Osteoblast (primary cell): ENCODE results near the gene SURF2. TPM values are rescaled to one million over a fixed set of nuclear protein-coding genes. Genes with fewer than 3 reads are reported as not detected.

Experiments
- DNase-seq: peaks from one replicate; pipeline ENCODE4 v3.0.0; 2011; ENCODE audit warnings: low spot score, mixed read lengths; ENCODE audit not compliant: insufficient read length; ENCODE audit errors: missing footprints
- H2AFZ ChIP-seq: 2 replicates; pipeline ENCODE4 v1.6.0; 2011; ENCODE audit warnings: mild to moderate bottlenecking, low read length
- H3K27ac ChIP-seq: 2 replicates; pipeline ENCODE4 v1.5.1; 2011; ENCODE audit warnings: mild to moderate bottlenecking, low read depth, low read length, moderate library complexity
- H3K27me3 ChIP-seq: 2 replicates; pipeline ENCODE4 v1.6.0; 2012; ENCODE audit warnings: mild to moderate bottlenecking, control low read depth, inconsistent platforms, low read length, moderate library complexity; ENCODE audit not compliant: insufficient read depth
- H3K36me3 ChIP-seq: 2 replicates; pipeline ENCODE4 v1.5.1; 2011; ENCODE audit warnings: mild to moderate bottlenecking, low read length, control low read depth, moderate library complexity; ENCODE audit not compliant: insufficient read depth
- H3K4me1 ChIP-seq: 2 replicates; pipeline ENCODE4 v1.5.1; 2011; ENCODE audit warnings: mild to moderate bottlenecking, low read length, control low read depth, moderate library complexity; ENCODE audit not compliant: insufficient read depth
- H3K4me2 ChIP-seq: 2 replicates; pipeline ENCODE4 v1.6.0; 2011; ENCODE audit warnings: mild to moderate bottlenecking, low read length; ENCODE audit not compliant: insufficient read depth
- H3K4me3 ChIP-seq: fragments of 200-600 bp; sonication (generic); 3 replicates; pipeline ENCODE4 v1.5.1; 2012; ENCODE audit warnings: mild to moderate bottlenecking, low read length, inconsistent platforms; ENCODE audit not compliant: insufficient read depth
- H3K79me2 ChIP-seq: 2 replicates; pipeline ENCODE4 v1.6.0; 2012; ENCODE audit warnings: mild to moderate bottlenecking, low read length, control low read depth, inconsistent platforms; ENCODE audit not compliant: insufficient read depth
- H3K9me3 ChIP-seq: 2 replicates; pipeline ENCODE4 v1.5.1; 2011; ENCODE audit warnings: low read depth, low read length, control low read depth
- H4K20me1 ChIP-seq: 2 replicates; pipeline ENCODE4 v1.6.0; 2012; ENCODE audit warnings: mild to moderate bottlenecking, low read length, control low read depth; ENCODE audit not compliant: insufficient read depth
- total RNA-seq: library from RNA; depleted of rRNA; stranded (reverse); fragments of >200 nt; gene quantifications from 2 replicates; pipeline ENCODE4 v1.2.3, GENCODE V29; 2012
- TF ChIP-seq, protein P1 (sequence below): IDR thresholded peaks from 2 replicates; pipeline ENCODE4 v1.5.1; 2011; ENCODE audit warnings: mild to moderate bottlenecking, low read depth, low read length, moderate library complexity; ENCODE audit errors: extremely low read depth

SURF2 gene
- total RNA-seq, 1 donor = 15.2 TPM

DNA sequence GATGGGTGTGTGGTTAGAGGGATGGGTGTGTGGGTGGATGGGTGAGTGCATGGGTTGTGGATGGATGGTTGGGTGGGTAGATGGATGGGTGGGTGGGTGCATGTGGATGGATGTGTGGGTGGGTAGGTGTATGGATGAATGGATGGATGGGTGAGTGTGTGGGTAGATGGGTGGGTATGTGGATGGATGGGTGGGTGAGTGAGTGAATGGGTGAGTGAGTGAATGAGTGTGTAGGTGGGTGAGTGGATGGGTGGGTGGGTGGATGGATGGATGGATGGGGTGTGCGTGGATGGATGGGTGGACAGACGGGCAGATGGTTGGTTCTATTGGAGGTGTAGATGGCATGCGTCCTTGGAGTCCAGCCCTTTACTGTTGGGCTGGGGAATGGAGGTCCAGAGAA is 37.0 kb downstream of the SURF2 start:
- Histone ChIP-seq H3K9me3 (no peaks in the 10 kb centered on the region), H2AFZ (no peak overlapping the region)
- DNase-seq = no peak

DNA sequence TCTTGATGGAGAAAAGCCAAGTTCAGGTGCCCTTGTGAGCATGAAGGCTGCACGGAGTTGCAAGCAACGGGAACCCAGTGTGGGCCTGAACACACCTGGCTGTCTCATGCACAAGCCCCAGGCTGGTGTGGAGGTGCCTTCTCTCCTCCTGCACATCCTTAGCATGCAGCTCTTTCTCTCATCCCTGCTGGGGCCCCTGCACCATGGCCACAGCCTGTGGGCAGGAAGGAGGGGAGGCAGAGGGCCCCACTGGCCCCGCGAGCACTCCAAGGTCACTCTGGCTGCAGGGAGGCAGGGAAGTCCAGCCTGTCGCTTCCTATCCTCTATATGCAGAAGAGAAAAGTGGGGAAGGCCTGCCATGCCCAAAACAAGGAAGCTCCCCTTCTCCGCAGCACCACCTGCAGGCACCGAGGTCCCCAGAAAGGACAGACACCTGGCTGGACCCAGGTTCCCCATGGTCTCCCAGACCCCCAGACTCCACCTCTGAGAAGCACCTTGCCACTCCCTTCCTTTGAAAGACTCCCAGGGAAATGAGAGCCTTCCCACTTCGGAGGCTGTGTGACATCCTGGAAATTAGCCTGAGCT is 38.4 kb downstream of the SURF2 start:
- Histone ChIP-seq H3K27me3 (peaks cover 30% of the 10 kb centered on the region), H3K36me3 (no peaks in the 10 kb centered on the region), H3K4me3 (no peak overlapping the region), H3K4me1 (no peaks in the 10 kb centered on the region), H3K27ac (no peak overlapping the region), H4K20me1 (no peaks in the 10 kb centered on the region), H3K79me2 (no peaks in the 10 kb centered on the region), H3K9me3 (no peaks in the 10 kb centered on the region), H2AFZ (no peak overlapping the region), H3K4me2 (no peak overlapping the region)
- TF ChIP-seq, protein P1, sequence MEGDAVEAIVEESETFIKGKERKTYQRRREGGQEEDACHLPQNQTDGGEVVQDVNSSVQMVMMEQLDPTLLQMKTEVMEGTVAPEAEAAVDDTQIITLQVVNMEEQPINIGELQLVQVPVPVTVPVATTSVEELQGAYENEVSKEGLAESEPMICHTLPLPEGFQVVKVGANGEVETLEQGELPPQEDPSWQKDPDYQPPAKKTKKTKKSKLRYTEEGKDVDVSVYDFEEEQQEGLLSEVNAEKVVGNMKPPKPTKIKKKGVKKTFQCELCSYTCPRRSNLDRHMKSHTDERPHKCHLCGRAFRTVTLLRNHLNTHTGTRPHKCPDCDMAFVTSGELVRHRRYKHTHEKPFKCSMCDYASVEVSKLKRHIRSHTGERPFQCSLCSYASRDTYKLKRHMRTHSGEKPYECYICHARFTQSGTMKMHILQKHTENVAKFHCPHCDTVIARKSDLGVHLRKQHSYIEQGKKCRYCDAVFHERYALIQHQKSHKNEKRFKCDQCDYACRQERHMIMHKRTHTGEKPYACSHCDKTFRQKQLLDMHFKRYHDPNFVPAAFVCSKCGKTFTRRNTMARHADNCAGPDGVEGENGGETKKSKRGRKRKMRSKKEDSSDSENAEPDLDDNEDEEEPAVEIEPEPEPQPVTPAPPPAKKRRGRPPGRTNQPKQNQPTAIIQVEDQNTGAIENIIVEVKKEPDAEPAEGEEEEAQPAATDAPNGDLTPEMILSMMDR = no peak
- DNase-seq = peak; percentile 64

More for the DNA sequence above, 37.0 kb downstream of the SURF2 start:
- Histone ChIP-seq H3K4me3 (no peak overlapping the region), H3K36me3 (no peaks in the 10 kb centered on the region), H4K20me1 (no peaks in the 10 kb centered on the region), H3K27me3 (peaks cover 30% of the 10 kb centered on the region), H3K4me1 (no peaks in the 10 kb centered on the region), H3K4me2 (no peak overlapping the region), H3K27ac (no peak overlapping the region), H3K79me2 (no peaks in the 10 kb centered on the region)
- TF ChIP-seq, protein P1 = no peak

DNA sequence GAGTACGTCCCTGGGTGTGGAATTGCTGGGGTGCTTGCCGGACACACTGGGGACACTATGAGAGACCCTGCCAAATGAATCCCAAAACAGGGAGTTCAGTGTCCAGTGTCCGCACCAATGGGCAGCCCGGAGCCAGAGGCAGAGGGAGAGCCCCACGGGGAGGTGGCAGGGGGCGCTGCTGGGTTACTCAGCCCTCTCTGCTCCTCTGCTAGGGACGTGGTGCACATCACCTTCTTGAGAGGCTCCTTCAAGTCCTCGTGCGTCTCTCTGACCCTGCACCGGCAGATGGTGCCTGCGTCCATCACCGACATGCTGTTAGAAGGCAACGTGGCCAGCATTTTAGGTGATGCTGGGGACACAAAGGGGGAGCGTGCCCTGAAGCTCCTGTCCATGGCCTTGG is 40.6 kb downstream of the SURF2 start:
- Histone ChIP-seq H3K9me3 (no peaks in the 10 kb centered on the region), H2AFZ (no peak overlapping the region), H3K27ac (no peak overlapping the region), H3K4me2 (no peak overlapping the region), H3K36me3 (no peaks in the 10 kb centered on the region), H3K79me2 (no peaks in the 10 kb centered on the region), H4K20me1 (no peaks in the 10 kb centered on the region), H3K27me3 (peaks cover 30% of the 10 kb centered on the region), H3K4me3 (no peak overlapping the region), H3K4me1 (no peaks in the 10 kb centered on the region)
- peak; percentile 94 for DNase-seq
- TF ChIP-seq, protein P1 = peak; percentile 37

DNA sequence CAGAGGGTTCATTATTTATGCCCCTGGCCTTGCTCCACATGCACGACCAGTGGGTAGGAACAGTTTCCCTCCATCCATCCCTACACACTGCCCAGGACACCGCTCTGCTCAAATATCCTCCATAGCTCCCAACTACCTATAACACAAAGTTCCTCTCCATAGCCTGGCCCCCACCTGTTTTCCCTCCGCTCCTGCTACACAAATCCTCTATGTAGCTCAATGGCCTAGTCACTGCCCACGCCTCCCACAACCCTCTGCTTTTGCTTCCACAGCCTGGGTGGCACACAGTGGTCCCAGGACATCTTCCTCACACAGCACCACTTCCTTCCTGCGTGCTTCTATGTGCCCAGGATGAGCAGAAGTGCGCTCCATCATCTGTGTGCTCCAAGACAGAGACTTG is 41.0 kb downstream of the SURF2 start:
- no peak for DNase-seq
- Histone ChIP-seq H4K20me1 (no peaks in the 10 kb centered on the region), H3K79me2 (no peaks in the 10 kb centered on the region), H3K36me3 (no peaks in the 10 kb centered on the region), H3K4me1 (no peaks in the 10 kb centered on the region), H3K27ac (no peak overlapping the region), H3K4me2 (no peak overlapping the region), H2AFZ (no peak overlapping the region), H3K27me3 (peaks cover 30% of the 10 kb centered on the region), H3K9me3 (no peaks in the 10 kb centered on the region), H3K4me3 (no peak overlapping the region)
- TF ChIP-seq, protein P1 = no peak
